Dedifferentiated amniotic fluid mesenchymal stem cell (primary cell): Measurements from ENCODE around the gene GMPPA.
A peak's percentile ranks its signal among the peaks of the same experiment; 100 is the strongest.

ENCODE experiments used
- DNase-seq: peaks from one replicate; pipeline ENCODE4 v3.0.0-alpha.2; 2016; ENCODE audit errors: extremely low spot score

Gene GMPPA

GRCh38 chr2:219486380-219486959, 12.2 kb upstream of the GMPPA start:
- DNase-seq, result no peak

GRCh38 chr2:219488149-219488843, 10.4 kb upstream of the GMPPA start:
- DNase-seq, result no peak

- no peak for DNase-seq
Measured at GRCh38 chr2:219488844-219489194, 9.9 kb upstream of the GMPPA start.

- DNase-seq, result no peak
Measured at GRCh38 chr2:219489315-219489714, 9.4 kb upstream of the GMPPA start.

GRCh38 chr2:219490186-219490585, 8.5 kb upstream of the GMPPA start:
- DNase-seq, result no peak

- no peak for DNase-seq
Measured at GRCh38 chr2:219490600-219491130, 8.0 kb upstream of the GMPPA start.

- DNase-seq, result no peak
Measured at GRCh38 chr2:219491278-219491963, 7.3 kb upstream of the GMPPA start.

GRCh38 chr2:219492575-219492974, 6.1 kb upstream of the GMPPA start:
- no peak for DNase-seq

- no peak for DNase-seq
Measured at GRCh38 chr2:219493086-219493485, 5.6 kb upstream of the GMPPA start.

GRCh38 chr2:219494952-219495530, 3.6 kb upstream of the GMPPA start:
- DNase-seq, result no peak

GRCh38 chr2:219495531-219496122, 3.1 kb upstream of the GMPPA start:
- DNase-seq, result peak; percentile 62

GRCh38 chr2:219496247-219496824, 2.4 kb upstream of the GMPPA start:
- DNase-seq, result no peak

GRCh38 chr2:219496825-219497494, 1.7 kb upstream of the GMPPA start:
- no peak for DNase-seq

- DNase-seq, result peak; percentile 67
Measured at GRCh38 chr2:219497495-219498279, 1.0 kb upstream of the GMPPA start.

- DNase-seq, result no peak
Measured at GRCh38 chr2:219499058-219499307, 292 bp downstream of the GMPPA start.

- DNase-seq, result no peak
Measured at GRCh38 chr2:219499555-219499954, 864 bp downstream of the GMPPA start.

- DNase-seq, result peak; percentile 16
Measured at GRCh38 chr2:219500135-219500534, 1.4 kb downstream of the GMPPA start.

GRCh38 chr2:219501849-219502248, 3.2 kb downstream of the GMPPA start:
- DNase-seq, result no peak

GRCh38 chr2:219502618-219503017, 3.9 kb downstream of the GMPPA start:
- no peak for DNase-seq

- no peak for DNase-seq
Measured at GRCh38 chr2:219505585-219505984, 6.9 kb downstream of the GMPPA start.
